GM19452 (cell line): ENCODE data around the gene TDRD12.
"Not testable (repeated sequence)": the region's sequence is repeated elsewhere in the genome, so short reads cannot be mapped to it uniquely, and the experiment has no call there.

ENCODE experiments used
- ATAC-seq: cut with Tn5 transposase; IDR thresholded peaks from one replicate; pipeline ENCODE4 v1.9.1; 2021; ENCODE audit not compliant: unreplicated experiment

The TDRD12 gene

DNA sequence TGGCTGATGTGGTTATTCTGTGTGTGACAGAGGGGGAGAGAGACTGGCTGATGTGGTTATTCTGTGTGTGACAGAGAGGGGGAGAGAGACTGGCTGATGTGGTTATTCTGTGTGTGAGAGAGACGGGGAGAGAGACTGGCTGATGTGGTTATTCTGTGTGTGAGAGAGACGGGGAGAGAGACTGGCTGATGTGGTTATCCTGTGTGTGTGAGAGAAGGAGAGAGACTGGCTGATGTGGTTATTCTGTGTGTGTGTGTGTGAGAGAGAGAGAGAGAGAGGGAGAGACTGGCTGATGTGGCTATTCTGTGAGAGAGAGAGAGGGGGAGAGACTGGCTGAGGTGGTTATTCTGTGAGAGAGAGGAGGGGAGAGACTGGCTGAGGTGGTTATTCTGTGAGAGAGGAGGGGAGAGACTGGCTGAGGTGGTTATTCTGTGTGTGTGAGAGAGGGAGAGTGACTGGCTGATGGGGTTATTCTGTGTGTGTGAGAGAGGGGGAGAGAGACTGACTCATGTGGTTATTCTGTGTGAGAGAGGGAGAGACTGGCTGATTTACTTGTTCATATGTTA lies 27.1 kb downstream of the TDRD12 start:
- ATAC-seq = not testable (repeated sequence)

DNA sequence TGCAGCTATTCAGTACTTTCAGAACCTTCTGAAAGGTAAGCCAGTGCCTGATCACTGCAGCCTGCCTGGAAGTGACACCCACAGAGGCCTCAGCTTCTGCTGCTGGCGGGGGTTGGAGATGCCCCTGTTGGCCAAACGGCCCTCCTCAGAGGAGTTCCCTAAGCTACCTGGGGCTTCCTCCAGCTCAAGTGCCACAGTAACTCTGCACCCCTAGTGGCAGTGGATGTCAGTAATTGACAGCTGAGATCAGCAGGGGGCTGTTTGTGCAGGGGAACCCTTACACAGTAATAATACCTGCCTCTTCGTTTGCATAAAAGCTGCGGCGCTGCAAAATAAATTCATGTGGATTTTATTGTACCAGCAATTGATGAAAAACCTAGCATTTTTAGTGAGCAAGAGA lies 28.9 kb downstream of the TDRD12 start:
- no peak for ATAC-seq

DNA sequence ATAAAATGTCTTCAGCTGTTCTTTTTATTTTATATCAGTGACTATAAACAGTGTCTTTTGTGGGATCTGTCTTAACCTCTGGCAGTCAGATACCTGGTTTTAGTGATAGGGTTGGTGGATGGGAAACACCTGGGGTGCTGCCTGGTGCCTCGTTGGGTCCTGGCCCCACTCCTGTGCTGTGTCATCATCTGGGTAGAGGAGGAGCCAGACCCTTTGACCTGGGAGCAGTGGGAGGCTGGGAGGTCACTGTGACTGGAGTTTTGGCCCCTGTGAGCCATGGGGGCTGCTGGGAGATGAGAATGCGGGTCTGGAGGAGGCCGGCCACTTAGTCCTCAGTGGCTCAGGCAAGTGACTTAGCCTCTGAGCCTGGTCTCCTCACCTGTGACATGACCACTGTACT lies 29.4 kb downstream of the TDRD12 start:
- ATAC-seq = no peak

DNA sequence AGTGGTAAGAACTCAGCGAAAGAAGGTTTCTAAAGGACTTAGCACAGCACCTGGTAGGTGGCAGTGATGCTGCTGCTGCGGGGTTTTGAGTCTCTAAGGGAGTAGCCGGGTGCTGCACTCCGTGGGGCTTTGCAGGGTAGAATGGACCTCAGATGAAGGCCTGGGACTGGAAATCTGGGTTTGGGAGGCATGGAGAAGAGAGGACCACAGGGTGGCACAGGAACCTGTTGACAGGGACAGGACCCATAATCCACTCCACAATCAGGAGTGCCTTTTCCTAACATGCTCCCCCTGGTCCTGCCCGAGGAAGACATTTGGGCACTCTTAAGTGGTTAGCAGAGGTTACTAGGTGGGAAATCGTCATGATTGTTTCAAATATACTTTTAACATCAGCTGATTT lies 29.8 kb downstream of the TDRD12 start:
- ATAC-seq = no peak

DNA sequence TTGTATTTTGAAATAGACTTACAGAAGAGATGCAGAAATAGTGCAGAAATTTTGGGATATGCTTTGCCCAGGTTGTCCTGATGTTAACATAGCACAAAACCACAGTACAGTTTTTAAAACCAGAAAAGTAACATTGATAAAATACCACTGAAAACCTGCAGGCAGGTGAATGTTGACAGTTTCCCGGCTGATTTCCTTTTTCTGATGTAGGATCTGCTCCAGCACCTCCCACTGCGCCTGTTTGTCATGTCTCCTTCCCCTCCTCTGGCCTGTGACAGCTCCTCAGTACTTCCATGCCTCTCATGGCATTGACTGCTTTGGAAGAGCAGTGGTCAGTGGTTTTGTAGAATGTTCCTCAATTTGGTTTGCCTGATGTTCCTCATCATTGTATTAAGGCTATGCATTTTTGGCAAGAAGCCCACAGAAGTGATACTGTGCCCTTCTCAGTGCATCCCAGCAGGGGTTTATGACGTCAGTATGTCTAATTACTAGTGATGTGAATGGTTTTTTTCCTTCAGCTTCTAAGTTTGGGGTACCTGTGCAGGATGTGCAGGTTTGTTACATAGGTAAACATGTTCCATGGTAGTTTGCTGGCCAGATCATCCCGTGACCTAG lies 31.0 kb downstream of the TDRD12 start:
- ATAC-seq = no peak

DNA sequence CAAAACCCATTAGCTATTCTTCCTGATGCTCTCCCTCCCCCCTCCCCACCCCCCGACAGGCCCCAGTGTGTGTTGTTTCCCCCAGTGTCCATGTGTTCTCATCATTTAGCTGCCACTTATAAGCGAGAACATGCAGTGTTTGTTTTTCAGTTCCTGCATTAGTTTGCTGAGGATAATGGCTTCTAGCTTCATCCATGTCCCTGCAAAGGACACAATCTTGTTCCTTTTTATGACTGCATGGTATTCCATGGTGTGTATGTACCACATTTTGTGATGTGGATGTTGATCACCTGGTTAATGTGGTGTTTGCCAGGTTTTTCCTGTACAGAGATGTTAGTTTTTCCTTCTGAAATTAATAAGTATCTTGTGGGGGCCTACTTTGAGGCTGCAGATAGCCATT lies 31.5 kb downstream of the TDRD12 start:
- ATAC-seq = no peak

DNA sequence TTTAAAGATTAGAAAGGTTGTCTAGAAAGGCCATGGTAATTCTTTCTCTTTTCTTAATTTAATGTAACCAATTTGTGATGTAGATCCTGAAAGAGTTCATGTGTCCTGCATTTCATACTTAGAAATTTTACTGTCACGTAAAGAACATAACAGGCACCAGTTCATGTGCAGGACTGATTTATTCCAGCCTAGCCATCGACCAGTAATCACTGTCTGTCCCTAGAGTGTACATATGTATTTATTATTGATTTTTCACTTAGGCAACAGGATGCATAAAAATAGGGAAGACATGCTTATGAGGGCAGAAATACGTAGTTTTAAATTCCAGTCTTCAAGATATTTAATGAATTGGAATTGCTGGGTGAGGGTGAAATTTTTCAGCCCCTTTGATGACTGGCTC lies 37.6 kb downstream of the TDRD12 start:
- ATAC-seq = no peak

DNA sequence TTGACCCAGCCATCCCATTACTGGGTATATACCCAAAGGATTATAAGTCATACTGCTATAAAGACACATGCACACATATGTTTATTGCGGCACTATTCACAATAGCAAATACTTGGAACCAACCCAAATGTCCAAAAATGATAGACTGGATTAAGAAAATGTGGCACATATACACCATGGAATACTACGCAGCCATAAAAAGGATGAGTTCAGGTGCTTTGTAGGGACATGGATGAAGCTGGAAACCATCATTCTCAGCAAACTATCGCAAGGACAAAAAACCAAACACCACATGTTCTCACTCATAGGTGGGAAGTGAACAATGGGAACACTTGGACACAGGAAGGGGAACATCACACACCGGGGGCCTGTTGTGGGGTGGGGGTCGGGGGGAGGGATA lies 45.8 kb downstream of the TDRD12 start:
- not testable (repeated sequence) for ATAC-seq

DNA sequence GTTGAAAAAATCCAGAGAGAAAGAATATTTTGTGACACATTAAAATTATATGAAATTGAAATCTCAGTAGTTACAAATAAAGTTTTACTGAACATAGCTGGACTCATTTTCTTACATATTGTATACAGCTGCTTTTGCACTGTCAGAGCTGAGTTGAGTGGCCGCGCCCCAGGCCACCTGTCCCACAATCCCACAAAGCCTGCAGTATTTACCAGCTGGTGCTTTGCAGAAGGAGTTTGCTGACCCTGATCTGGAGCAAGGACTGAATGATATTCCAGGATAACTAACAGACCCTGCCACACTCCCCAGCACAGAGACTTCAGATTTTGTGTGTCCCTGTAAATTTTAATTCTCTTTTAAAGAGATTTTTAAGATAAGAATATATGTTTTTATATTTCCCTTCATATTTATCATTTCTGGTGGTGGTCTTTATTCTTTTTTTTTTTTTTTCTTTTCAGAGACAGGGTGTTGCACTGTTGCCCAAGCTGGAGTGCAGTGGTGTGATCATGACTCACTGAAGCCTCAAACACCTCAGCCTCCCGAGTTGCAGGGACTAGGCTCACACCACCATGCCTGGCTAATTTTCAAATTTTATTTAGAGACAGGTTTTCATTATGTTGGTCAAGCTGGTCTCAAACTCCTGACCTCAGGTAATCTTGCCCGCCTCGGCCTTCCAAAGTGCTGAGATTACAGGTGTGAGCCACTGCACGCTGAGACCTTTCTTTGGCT lies 48.5 kb downstream of the TDRD12 start:
- no peak for ATAC-seq

DNA sequence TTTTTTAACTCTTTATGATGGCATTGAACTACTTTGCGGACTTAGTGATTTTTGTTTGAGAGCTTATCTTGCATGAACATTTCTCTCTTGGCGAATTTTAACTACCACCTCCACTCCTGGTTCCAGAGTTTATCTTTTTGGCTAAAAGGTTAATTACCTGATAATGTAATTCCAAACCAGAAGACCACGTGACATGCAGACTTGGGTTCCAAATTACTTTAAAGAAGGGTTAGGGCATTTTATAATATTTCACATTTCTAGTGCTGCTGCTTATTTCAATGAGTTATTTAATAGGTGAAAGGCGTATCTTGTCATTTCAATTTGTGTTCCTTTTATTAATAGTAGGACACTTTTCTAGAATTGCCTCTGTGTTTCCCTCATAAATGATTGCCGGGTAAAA lies 52.0 kb downstream of the TDRD12 start:
- ATAC-seq = no peak

DNA sequence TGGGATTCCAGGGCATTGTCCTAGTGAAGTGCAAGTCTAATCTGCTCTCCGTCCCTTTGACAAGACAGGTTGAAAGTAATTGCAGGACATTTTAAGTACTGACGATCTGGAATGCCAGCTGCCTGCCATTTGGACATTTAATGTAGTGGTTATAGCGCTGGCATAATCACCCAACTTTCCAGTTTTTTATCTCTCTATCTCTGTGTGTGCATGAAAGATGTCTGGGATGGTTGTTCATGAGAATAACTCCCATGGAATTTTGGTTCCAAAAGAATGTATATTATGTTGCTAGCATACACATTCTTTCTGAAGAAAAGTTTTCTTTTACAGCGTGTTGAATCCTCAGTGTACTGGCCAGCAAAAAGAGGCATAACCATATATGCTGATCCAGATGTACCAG lies 53.6 kb downstream of the TDRD12 start:
- no peak for ATAC-seq

DNA sequence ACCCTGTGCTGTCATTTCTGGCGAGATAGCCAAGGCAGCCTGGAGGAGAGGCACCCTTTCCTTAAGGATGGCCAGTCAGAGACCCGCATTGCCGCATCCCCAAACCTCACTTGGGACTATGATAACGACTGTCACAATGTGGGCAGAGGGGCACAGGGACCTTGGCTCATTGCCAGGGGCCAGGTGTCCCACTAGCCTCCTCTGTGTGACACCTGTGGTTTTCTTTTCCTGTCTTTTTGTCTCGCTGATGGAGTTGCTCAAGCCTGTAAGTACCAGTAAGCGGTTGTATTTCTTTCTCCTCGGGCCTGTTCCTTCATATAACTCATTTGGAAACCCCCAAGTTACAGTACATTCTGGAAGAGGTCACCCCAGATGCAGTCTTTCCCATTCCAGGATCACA lies 59.5 kb downstream of the TDRD12 start:
- no peak for ATAC-seq

DNA sequence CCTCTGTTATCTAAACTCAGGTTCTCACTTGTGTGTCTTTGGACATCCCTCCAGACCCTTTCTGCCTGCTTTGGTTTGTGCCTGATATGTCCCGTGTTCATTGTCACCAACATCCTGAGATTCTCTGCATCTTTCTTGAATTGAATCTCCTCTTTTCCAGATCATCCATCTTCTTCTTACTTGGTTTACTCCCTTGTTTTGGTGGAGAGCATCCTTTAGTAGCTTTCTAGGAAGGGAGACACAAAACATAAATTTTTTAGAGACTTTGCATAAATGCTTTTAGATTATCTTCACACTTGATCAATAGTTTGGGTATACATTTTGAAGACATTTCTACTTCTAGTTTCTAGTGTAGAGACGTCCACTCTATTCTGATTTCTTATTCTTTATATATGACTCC lies 61.7 kb downstream of the TDRD12 start:
- ATAC-seq = no peak

DNA sequence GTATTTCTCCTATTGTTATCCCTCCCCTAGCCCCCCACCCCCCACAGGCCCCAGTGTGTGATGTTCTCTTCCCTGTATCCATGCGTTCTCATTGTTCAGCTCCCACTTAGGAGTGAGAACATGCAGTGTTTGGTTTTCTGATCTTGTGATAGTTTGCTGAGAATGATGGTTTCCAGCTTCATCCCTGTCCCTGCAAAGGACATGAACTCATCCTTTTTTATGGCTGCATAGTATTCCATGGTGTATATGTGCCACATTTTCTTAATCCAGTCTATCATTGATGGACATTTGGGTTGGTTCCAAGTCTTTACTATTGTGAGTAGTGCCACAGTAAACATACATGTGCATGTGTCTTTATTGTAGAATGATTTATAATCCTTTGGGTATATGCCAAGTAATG lies 62.5 kb downstream of the TDRD12 start:
- not testable (repeated sequence) for ATAC-seq

DNA sequence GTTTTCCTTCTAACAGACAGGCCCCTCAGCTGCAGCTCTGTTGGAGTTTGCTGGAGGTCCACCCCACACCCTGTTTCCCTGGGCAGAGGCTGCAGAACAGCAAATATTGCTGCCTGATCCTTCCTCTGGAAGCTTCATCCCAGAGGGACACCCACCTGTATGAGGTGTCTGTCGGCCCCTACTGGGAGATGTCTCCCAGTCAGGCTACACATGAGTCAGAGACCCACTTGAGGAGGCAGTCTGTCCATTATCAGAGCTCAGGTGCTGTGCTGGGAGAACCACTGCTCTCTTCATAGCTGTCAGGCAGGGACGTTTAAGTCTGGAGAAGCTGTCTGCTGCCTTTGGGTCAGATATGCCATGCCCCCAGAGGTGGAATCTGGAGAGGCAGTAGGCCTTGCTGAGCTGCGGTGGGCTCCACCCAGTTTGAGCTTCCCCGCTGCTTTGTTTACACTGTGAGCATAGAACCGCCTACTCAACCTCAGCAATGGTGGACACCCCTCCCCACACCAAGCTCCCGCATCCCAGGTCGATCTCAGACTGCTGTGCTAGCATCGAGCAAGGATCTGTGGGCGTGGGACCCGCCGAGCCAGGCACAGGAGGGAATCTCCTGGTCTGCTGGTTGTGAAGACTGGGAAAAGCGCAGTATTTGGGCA lies 67.7 kb downstream of the TDRD12 start:
- not testable (repeated sequence) for ATAC-seq

DNA sequence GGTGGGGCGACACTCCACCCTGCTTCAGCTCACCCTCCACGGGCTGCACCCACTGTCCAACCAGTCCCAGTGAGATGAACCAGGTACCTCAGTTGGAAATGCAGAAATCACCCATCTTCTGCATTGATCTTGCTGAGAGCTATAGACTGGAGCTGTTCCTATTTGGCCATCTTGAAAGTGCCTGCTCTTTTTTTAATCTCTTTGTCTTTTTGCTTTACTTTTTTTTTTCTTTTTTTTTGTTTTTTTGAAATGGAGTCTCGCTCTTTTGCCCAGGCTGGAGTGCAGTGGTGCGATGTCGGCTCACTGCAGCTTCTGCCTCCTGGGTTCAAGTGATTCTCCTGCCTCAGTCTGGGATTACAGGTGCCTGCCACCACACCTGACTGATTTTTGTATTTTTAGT lies 68.3 kb downstream of the TDRD12 start:
- not testable (repeated sequence) for ATAC-seq

DNA sequence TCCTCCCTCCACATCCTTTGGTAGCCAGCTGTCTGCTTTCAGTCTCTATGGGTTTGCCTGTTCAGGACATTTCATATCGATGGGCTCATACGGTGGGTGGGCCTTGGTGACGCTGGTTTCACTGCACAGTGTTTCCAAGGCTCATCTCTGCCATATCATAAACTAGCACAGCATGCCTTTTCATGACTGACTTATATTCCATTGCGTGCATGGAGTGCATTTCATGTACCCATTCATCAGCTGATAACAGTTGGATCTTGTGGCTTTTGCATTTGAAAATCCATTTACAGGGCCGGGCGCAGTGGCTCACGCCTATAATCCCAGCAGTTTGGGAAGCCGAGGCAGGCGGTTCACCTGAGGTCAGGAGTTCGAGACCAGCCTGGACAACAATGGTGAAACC lies 69.9 kb downstream of the TDRD12 start:
- no peak for ATAC-seq

DNA sequence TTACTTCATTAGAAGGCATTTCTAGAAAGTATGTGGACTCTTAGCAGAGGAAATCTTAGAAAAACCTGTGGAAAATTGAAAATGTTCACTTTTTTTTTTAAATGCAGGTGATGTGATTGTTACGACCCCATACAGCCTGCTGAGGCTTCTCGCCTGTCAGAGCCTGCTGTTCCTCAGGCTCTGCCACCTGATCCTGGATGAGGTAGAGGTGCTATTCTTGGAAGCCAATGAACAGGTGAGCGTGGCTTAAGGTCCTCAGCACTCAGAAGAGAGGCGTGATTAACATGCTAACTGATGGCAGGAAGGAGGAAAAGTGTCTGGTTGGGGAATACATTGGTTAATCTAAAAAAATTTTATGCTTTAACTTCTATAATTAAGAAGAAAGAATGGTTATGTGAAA lies 78.6 kb downstream of the TDRD12 start:
- ATAC-seq = no peak

DNA sequence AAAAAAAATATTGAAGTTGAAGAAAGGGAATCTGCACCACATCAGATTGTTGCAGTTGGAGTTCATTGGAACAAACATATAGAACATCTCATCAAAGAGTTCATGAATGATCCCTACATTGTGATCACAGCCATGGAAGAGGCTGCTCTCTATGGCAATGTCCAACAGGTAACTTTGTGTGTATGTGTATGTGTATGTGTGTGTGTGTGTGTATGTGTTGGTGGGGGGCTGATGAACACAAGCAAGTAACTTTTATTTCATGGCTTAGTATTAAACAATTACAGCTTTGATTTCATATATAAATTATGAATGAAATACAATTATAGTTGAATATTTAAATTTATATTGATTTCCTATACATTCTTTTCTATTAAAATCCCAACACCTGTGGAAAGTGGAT lies 80.6 kb downstream of the TDRD12 start:
- no peak for ATAC-seq

DNA sequence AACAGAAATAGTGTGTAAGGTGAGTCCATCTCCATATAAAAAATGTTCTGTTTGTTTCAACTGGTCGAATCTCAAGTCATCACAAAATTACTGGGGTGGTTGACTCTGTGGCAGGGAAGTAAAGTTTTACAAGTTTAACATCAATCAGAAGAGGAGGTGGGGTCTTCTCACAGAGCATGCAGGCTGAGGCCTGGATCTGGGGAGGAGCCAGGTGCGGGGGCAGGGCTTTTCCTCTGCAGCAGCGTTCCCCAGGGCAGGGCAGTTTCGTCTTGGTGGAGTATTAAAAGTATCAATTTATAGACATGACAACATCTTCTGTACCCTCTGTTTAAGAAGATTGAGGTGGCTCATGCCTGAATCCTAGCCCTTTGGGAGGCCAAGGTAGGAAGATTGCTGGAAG lies 81.2 kb downstream of the TDRD12 start:
- ATAC-seq = no peak

DNA sequence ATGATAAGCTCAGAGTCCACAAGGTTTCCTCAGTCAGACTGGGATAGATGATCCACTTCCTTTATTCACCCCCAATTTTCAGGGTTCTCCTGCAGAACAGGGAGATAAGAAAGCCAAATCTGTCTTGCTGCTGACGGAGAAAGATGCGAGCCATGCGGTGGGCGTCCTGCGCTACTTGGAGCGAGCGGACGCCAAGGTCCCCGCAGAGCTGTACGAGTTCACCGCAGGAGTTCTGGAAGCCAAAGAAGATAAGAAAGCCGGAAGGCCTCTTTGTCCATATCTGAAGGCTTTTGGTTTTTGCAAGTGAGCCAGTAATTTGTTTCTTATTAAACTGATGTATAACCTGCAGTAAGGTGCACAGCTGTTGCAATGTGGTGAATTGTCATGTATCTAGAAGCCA lies 83.3 kb downstream of the TDRD12 start:
- no peak for ATAC-seq

DNA sequence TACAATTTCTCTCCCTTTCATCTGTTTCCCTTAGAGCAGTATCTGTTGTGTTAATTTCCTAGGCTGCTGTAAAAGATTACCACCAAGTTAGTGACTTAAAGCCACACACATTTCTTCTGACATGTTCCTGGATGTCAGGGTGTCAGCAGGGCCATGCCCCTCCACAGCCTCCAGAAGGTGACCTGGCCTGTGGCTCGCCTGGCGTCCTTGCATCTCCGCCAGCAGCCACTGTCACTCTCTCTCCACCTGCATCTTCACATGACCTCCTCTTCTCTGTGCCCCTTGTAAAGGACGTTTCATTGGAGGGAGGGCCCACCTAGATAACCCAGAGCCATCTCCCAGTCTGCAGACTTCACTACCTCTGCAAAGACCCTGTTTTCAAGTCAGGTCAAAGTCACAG lies 88.7 kb downstream of the TDRD12 start:
- no peak for ATAC-seq
